ENCODE data around the gene LAMTOR2.

Gene LAMTOR2

GRCh38 chr1:156100205-156100995, 45.8 kb downstream of the LAMTOR2 start:
- DNase-seq: no peak

DNA sequence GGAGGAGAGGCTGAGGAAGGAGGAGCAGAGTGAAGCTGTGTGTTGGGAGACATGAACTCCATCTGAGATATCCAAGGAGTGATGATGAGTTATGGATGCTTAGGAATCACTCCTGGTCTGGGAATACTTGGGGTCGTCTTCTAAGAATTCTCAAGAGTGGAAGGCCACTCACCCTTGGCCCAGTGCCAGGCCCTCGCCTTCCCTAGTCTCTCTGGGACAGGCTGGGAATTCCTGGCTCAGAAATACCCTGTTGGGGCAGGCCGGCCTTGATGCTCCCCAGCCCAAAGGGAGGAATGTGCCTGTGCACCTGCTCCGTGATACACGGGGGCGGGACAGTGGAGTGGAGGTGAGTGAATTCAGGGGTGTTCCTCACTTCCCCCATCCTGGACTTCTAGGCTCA, 47.3 kb downstream of the LAMTOR2 start:
- DNase-seq: no peak

DNA sequence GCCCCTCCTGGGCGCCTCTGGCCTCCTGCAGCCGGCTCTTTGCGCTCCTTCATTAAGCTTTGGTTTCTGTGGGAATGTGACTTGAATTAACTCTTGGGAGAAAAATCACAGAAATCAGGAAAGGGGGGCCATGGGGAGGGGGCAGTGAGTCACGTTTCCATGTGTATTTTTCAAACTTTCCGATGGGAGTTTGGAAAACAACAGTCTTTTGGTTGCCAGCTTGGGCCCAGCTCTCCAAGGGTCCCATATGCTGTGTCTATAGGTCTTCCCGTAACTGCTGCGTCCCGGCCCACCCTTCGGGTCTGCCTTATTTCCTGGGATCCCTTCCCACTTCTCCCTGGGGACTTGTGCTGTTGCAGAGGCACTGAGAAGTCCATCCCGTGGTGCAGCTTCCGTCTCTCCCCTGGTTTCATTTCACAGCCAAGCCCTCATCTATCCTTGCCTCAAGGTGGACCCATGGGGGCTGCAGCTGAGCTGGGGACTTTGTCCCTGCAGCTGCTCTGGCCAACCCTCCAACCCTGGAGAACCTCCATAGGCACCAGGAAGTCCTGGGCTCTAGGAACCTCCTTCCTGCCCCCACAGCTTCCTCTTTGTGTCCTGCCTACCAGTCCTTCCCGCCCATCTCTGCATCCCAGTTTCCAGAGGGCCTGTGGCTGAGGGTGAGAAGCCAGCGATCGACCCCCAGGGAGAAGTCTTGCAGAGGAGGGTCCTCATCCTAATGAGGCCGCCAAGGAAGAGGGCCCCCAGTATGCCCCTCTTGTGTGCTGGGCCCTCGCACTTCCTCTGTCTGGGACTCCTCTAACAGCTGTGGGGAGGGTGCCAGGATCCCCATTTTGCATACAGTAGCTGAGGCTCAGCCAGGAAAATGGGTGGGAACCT, 48.3 kb downstream of the LAMTOR2 start:
- DNase-seq: no peak

DNA sequence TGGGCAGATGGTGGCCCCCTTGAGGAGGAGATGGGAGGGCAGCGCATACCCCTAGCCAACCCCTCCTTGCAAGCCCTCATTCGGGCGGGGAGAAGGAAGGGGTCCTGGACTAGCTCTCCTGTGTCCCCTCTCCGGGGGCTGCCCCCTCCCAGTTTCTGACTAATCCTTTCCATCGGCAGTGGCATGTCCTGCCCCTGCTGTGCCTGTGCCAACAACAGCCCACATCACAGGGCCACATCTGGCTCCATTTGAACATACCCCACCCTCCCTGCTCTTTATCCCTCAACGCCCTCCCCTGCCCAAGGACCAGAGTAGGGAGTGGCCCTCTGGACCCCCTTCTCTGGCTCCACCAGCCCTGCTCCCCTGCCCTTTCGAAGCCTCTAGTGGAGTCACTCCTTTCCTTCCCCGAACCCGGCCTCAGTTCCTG, 49.0 kb downstream of the LAMTOR2 start:
- DNase-seq: no peak

GRCh38 chr1:156104065-156104810, 49.7 kb downstream of the LAMTOR2 start:
- DNase-seq: no peak

DNA sequence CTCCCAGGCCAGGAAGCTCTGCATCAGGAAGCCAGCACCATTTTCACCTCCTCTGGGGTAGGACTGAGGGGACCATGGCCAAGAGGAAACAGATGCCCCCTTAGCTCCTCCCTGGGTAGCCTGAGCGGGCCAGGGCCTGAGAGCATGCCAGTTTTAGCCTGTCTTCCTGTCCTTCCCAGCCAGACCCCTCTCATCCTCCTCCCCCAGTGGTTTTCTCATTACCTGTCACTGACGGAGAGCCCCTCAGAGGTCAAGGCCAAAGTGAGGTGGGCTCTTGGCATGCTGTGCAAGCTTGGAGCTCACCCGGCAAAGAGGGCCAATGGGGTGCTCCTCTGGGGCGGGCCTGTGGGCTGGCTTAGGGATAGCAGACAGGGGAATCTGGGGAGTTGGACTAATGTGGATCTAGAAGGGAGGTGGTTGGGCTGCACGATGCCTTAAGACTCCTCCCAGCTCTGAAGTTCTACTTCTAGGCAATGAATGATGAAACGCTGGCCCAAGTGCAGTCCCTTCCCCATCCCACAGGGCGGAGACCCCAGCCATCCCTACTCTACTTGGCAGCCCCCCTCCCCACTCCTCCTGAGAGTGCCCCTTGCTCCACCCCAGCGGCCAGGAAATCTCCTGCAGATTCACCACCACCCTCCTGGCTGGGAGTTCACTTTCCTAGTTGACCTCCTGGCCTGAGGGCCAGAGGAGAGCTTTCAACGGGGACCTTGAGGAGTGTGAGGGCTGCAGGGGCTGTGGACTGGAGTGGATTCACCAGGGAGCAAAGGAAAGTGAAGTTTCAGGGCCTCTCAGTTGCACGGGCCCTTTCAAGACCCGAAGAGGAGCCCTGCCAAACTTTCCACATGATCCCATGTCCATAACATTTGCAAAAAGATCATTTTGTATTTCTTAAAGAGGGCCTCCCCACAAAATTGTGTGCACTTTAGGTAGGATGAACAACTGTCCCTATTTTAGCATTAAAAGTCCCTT, 50.6 kb downstream of the LAMTOR2 start:
- no peak for DNase-seq

- no peak for DNase-seq
These were observed 52.3 kb downstream of the LAMTOR2 start for GRCh38 chr1:156106624-156107488.

- DNase-seq: no peak
These were observed 53.5 kb downstream of the LAMTOR2 start for GRCh38 chr1:156108057-156108456.

Measured in NCI-H187 treated with DMSO at 0.1 percent for 48 hours (cell line).